SK-N-MC (cell line): ENCODE results near the gene CD1D.

Experiments used
- EZH2 ChIP-seq: fragments of 200-600 bp; sonication (generic); IDR thresholded peaks from one replicate; pipeline ENCODE4 v1.6.1; 2017; ENCODE audit warnings: antibody characterized with exemption
- POLR2AphosphoS5 ChIP-seq: IDR thresholded peaks from 2 replicates; pipeline ENCODE4 v1.6.1; 2012; ENCODE audit warnings: mild to moderate bottlenecking, low read depth, low read length, borderline replicate concordance

DNA sequence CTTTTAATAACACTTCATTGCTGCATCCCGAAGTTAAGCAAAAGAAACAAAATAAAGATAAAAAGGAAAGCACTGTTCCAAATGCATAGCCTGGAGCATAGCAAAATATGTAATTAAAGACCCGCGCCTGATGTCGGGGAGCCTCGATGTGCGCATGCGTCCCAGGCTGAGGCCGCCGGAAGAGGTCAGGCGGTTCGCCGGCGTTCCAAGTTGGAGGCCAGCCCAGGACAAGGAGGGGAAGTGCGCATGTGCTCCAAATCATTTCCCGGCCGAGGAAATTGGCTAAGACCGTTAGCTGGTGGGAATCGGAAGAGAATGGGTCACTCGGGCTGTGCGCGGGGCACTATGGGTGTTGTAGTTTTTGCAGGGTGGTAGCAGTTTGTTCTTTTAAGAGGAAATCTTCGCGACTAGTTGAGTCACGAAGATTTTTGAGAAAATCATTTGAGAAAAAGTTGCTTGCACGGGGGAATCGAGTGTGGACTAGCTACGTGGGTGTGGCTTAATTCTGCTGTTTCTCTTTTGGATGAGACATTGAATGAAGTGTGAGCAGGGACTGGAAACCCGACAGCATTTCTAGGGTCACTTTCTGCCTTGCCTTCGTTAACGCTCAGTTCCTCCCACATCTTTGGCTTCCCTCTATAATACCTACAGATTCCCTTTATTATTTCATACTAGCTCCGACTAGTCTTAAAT is 31.0 kb upstream of the CD1D start:
- no peak for TF ChIP-seq EZH2
- 0 out of 2 replicates have a peak, but pooled peaks have one; percentile 32 for TF ChIP-seq POLR2AphosphoS5
